NCI-H2227 treated with DMSO at 0.1 percent for 48 hours (cell line): ENCODE results near the gene TUBB3.

Experiments
- DNase-seq: peaks from one replicate; lab custom pipeline; 2025; lab: John Stamatoyannopoulos, UW

The TUBB3 gene

GRCh38 chr16:89938175-89938885 is 15.2 kb downstream of the TUBB3 start:
- DNase-seq: no peak

GRCh38 chr16:89944773-89945172 is 21.6 kb downstream of the TUBB3 start:
- no peak for DNase-seq

GRCh38 chr16:89945654-89946053 is 22.5 kb downstream of the TUBB3 start:
- DNase-seq: no peak

- no peak for DNase-seq
Measured at GRCh38 chr16:89946515-89946914, 23.4 kb downstream of the TUBB3 start.

- DNase-seq: no peak
Measured at GRCh38 chr16:89949121-89949742, 26.1 kb downstream of the TUBB3 start.

- DNase-seq: no peak
Measured at GRCh38 chr16:89949756-89950155, 26.6 kb downstream of the TUBB3 start.

GRCh38 chr16:89951509-89951908 is 28.4 kb downstream of the TUBB3 start:
- no peak for DNase-seq

GRCh38 chr16:89952049-89952448 is 28.9 kb downstream of the TUBB3 start:
- DNase-seq: no peak

GRCh38 chr16:89952551-89952950 is 29.4 kb downstream of the TUBB3 start:
- no peak for DNase-seq

- no peak for DNase-seq
Measured at GRCh38 chr16:89953671-89954406, 30.7 kb downstream of the TUBB3 start.

GRCh38 chr16:89954462-89954861 is 31.3 kb downstream of the TUBB3 start:
- DNase-seq: no peak

GRCh38 chr16:89955001-89955685 is 32.0 kb downstream of the TUBB3 start:
- DNase-seq: no peak

- no peak for DNase-seq
Measured at GRCh38 chr16:89956505-89957215, 33.5 kb downstream of the TUBB3 start.

GRCh38 chr16:89957216-89957785 is 34.2 kb downstream of the TUBB3 start:
- no peak for DNase-seq

- DNase-seq: no peak
Measured at GRCh38 chr16:89958068-89958467, 34.9 kb downstream of the TUBB3 start.

- no peak for DNase-seq
Measured at GRCh38 chr16:89958596-89958995, 35.5 kb downstream of the TUBB3 start.

- no peak for DNase-seq
Measured at GRCh38 chr16:89960966-89961365, 37.8 kb downstream of the TUBB3 start.

- no peak for DNase-seq
Measured at GRCh38 chr16:89961920-89962319, 38.8 kb downstream of the TUBB3 start.

- DNase-seq: no peak
Measured at GRCh38 chr16:89962754-89963498, 39.8 kb downstream of the TUBB3 start.

- DNase-seq: no peak
Measured at GRCh38 chr16:89964201-89964600, 41.1 kb downstream of the TUBB3 start.
